NT2/D1 (cell line): Measurements from ENCODE around the gene SV2B.

Experiments used
- YY1 ChIP-seq: IDR thresholded peaks from 2 replicates; pipeline ENCODE4 v1.6.1; 2011; ENCODE audit not compliant: insufficient read length, insufficient read depth
- ZNF274 ChIP-seq: IDR thresholded peaks from 2 replicates; pipeline ENCODE4 v1.6.1; 2011; ENCODE audit warnings: mild to moderate bottlenecking, low read depth, low read length

DNA sequence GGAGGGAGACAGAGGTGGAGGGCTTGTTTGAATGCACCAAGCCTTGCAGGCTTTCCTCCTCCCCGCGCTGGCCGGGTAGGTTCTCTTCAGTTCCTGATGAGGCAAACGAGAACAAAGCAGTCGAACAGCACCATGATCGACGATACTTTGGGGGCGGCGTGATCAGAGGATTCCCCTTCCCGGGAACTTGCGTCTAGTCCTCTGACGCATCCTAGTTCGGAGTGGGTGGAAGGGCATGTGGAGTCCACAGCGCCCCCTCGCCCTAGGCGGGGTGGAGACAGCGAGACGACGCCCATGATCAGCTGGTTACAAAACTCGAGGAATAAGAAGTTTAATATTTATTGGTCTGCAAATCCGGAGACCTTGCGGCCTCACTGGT is 452 bp upstream of the SV2B start:
- TF ChIP-seq YY1 (no peak), ZNF274 (no peak)
